GM18508 (cell line): Measurements from ENCODE around the gene OR2A42.
"Not testable (repeated sequence)": the region's sequence is repeated elsewhere in the genome, so short reads cannot be mapped to it uniquely, and the experiment has no call there.

ENCODE experiments used
- ATAC-seq: cut with Tn5 transposase; IDR thresholded peaks from one replicate; pipeline ENCODE4 v1.9.1; 2021; ENCODE audit warnings: moderate number of reproducible peaks; ENCODE audit not compliant: insufficient read depth, unreplicated experiment

OR2A42 gene

DNA sequence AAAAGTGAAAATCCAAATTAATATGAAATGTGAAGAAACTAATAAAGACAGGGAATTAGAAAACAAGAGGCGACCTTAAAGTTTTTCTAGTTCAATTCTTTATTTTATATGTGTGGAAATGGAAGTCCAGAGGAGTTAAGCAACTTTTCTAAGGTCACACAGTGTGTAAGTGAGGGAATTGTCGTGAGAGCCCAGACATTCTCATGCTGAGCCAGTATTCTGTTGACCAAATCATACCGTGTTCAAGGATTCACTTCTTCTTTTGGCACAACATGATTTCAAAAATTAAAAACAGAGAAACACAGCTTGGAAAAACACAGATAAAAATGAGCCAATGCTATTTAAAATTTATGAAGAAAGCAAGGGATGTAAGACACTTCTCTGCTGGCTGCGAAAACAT, 12.5 kb downstream of the OR2A42 start:
- not testable (repeated sequence) for ATAC-seq

DNA sequence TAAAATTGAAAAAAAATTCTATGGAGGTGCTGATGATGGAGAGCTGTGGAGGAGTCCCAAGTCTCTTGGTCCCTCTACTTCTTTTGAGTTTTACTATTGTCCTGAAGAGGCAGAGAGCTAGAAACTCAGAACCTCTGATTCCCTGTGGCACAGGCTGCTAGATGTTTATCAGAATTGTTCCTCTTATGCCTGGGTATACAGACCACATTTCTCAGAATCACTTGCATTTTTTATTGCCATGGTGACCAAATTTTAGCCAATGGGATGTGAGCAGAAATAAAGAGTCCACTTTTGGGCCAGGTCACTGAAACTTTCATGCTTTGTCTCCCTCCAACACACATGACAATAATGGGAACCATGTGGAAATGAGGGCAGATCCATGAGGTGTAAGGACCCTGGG, 15.7 kb downstream of the OR2A42 start:
- ATAC-seq, result not testable (repeated sequence)

DNA sequence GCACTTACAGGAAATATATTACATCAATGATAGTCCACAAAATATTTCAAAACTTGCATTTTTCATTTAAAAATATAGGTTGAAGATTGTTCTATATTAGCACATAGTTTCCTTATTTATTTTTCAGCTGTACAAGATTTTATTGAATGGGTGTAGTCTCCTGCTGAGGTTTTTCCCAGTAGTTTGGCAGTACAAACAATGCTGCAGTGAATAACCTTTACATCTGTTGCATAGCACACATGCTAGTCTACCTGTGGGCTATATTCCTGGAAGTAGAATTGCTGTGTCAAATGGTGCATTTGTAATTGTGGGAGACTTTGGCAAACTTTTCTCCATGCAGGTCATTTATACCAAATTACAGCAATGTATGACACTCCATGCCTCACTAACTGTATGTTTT, 18.9 kb downstream of the OR2A42 start:
- ATAC-seq, result not testable (repeated sequence)

DNA sequence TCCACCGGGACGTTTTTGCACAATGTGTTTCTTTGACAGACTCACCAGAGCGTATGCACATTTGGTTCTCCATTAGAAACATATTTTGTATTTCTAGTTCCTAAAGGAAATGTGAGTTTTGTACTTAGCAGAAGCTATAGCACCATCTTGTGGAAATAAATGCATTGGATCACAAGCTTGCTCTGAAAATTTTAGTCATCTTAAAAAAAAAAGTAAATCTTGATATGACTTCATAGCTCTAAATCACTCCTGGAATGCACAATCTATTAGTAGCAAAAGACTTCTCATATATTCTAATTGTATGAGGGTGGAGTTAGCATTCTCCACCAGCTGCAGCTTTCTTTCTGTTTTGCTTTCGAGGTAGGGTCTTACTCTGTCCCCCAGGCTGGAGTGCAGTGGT, 20.3 kb downstream of the OR2A42 start:
- not testable (repeated sequence) for ATAC-seq

DNA sequence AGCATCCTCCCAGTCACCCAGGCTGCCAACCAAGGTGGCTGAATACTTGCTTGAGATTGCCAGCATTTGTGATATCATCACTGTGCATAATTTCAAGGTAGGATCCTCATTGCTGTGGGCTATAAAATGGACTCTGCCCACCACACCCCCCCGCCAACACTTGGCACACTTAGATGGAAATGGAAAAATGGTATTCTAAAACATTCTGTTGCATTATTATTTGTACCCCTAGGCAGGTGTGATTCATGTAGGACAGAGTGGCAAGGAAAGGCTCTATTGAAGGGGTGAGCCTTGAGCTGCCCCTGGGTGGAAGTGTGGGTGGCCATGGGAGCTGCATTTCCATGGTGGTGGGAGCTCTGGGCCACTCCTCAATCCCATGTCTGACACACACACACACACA, 20.8 kb downstream of the OR2A42 start:
- not testable (repeated sequence) for ATAC-seq

DNA sequence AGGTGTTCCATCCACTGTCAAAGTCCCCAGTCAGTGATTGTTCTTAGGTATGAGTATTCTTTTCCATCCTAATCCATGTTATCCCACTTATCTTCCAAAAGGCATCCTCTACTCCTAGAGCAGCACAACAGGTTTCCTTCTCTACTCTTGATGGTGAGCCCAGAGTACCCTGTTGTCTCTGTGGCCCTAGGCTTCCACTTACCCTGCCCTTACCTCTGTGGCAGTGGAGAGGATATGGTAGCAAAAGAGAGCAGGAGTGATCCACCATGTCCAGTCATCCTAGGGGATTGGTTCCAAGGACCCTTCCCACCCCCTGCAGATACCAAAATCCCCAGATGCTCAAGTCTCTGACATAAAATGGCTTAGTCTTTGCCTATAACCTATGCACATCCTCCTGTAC, 22.2 kb downstream of the OR2A42 start:
- not testable (repeated sequence) for ATAC-seq

DNA sequence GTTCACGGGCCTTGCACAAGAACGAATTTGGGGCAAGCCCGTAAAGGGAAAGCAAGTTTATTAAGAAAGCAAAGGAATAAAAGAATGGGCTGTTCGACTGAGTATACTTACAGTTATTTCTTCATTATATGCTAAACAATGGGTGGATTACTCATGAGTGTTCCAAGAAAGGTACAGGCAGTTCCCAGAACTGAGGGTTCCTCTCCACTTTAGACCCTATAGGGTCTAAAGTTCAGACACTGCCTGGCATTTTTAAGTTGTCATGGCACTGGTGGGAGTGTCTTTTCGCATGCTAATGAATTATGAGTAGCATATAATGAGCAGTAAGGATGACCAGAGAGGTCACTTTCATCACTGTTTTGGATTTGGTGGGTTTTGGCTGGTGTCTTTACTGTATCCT, 34.1 kb downstream of the OR2A42 start:
- ATAC-seq, result not testable (repeated sequence)

DNA sequence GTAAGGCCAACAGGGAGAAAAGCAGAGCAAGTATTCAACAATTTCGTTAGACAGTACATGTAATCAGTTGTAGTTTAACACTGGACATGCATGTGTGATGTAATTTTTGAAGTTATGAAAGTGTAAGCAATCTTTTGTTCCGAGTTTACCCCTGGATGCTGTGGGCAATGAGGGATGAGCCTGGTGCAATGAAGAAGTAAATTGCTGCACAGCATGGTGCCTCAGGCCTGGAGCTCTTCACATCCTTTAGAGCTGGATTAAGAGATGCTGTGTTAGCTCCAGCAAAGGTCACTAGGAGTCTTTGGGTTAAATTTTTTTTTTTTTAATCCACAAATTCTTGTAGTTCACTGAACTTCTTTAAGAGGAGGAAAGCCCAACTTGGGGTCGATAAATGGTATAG, 36.3 kb downstream of the OR2A42 start:
- not testable (repeated sequence) for ATAC-seq

DNA sequence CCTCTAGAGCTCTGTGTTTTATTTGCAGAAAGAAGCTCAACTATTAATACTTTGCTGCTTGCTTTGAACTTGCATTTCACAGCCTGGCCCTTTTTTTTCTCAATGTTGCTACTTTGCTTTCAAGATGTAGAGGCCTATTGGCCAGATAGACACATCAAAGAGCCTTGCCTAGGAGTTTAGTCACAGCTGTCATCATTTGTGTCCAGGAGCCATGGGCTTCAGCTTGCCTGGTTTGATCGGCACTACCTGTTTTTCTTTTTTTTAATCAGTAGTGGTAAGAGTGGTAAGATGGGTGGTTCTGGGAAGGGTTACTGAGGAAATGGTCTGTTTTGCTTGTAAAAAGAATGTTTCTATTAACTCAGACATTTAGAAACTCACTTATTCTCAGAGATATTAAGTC, 37.4 kb downstream of the OR2A42 start:
- ATAC-seq, result not testable (repeated sequence)

DNA sequence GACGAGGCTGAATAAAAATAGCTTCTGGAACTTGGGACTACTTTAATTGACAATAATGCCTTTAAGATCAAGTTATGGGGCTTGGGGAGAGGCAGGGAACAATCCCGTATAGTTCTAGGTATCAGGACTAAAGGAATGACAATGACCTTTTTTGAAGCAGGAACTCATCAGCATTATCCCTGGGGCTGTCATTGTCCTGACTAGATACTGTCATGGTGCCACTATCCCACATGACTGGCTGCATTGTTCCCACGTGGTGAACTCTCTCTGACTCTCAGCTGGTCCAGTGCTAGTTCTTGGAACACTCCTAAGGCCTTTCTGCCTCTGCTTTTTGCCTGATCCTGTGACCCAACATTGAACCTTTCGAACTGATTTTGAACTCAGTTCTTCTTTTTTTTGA, 40.5 kb downstream of the OR2A42 start:
- ATAC-seq, result not testable (repeated sequence)

DNA sequence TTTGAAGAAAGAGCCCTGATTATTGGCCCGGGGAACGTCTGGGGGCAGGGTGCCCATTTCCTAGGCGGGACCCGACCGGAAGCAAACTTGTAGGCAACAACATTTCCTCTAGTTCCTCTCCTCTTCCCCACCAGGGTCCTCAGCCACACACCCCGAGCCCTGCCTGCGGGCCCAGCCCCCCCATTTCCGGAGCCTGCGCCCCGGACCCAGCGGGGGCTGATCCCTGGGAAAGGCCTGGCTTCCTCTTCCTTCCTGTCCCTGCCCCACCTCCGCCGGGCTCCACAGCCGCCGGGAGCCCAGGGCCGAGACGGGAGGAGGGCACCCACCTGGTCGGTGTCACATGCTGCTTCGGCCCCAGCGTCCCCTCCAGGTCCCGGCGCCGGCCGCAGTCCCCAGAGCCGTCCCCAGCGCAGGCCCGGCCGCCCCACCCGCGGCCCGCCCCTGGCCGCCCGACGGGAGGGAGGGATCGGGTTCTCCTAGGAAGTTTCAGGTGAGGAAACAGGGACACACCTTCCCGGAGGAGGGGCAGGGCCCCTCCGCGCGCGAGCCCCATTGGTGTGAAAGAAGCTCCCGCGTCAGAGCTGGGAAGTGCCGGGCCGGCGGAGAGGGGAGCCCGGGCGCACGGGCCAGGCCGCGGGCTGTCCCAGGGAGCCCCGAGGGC, 44.1 kb downstream of the OR2A42 start, which contains the start of gene ARHGEF35:
ARHGEF35 (minus strand) TSS at position 622 of the 661 bp plus-strand sequence. CDS start 7,450 bp downstream, outside the sequence.
- ATAC-seq, result peak; percentile 59

DNA sequence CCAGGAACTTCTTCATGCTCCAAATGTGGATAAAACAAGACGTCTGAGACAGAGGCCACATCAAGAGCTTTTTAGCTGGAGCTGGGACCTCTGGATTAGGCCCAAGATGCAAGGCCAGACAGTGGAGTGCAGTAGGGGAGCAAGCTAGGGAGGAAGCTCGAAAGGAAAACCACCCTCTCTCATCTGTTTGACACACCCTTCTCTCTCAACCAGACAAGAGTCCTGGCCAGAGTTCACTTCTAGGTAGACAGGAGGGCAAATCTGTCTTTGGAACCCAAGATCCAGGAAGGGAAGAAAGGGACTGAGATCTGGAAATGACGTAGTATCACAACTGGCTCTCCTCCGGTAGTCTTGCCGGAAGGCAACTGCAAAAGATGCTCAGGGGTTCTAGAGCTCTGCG, 45.0 kb downstream of the OR2A42 start:
- ATAC-seq, result not testable (repeated sequence)

DNA sequence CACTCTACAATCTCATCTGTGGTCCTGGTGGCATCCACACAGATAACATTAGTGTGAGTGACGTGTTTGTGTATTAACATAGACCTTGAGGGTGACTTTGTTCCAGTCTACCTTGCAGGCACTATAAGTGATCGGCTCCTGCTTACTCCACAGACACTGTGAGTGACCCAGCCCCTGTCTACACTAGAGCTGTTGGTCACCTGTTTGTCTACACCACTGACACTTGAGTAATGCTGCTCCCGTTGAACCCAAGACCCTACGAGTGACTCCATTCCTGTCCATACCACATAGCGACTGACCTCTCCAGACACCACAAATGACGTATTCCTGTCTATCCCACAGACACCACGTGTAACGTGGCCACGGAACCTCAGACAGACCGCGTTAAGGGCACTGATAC, 45.6 kb downstream of the OR2A42 start:
- ATAC-seq, result not testable (repeated sequence)

DNA sequence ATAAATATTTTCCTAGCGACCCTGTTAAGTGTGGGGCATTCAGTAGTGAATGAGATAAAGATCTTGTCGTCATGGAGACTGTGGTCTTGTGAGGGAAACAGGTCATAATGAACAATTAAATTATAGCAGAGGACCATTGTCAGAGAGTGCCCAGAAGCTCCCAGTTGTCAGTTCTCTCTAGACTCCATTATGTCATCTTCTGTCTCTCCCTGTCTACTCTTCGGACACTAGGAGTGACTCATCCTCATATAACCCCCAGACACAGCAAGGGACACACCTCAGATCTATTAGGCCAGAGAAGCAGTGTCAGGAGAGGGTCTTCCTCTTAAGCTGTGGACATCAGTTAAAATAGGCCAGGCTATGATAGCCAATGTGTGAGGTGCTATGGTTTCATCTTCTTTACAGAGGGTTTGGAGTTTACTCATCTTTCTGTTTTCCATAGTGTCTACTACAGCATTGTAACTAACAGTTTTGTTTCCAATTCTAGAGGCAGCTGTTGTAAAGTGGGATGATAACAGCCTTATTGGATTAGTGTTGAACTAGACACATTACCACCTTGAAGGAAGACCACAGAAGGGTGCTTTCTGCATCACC, 50.7 kb downstream of the OR2A42 start:
- ATAC-seq, result not testable (repeated sequence)

DNA sequence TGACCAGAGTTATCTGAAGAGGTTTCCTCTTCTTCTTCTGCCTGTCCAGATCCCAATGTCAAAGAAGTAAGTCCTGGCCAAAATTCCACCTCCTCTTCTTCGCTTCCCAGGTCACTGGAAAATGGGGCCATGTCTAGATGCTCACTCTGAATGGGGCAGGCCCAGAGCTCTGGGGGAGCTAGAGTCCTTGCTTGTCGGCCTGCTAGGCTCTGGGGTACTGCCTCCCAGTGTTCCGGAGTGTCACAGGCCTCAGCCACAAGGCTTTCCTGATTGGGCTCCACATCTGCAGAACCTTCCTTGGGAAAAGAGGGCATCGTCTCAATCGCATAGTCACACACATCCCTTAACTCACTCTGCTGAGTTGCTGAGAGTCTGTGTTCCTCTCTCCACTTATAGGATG, 51.6 kb downstream of the OR2A42 start:
- ATAC-seq, result not testable (repeated sequence)

DNA sequence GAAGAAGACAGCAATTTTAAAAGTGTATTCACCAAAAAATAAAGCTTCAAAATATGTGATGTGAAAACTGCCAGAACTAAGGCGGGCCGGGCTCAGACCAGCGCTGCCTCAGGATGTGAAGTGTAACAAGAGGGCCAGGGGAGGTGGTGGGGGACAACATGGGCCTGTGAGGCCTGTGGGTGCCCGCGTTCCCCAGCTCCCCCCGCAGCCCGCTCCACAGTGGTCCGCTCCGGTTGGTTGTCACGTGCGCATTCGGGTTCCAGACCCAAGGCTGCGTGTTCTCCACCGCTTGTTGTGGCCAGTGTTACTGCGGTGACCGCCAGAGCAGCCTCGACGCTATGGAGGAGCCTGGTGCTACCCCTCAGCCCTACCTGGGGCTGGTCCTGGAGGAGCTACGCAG, 56.2 kb downstream of the OR2A42 start, which contains the start of gene CTAGE4:
CTAGE4 (plus strand) TSS at position 301 of the 400 bp plus-strand sequence; CDS start at position 339, 38 bp downstream.
- ATAC-seq, result not testable (repeated sequence)

DNA sequence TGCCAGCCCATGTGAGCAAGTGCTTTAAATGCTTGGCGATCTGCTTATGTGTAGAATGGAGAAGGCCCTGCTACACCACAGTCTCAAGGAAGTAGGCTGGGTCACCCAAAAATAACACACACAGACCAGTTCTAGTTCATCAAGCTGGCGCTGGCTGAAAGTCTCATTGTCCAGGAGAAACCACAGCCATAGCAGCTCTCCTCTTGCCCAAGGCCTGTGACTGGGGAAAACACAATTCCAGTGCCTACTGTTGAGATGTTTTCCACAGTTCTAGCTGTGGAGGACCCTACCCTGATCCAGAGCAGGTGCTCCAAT, 60.3 kb downstream of the OR2A42 start:
- not testable (repeated sequence) for ATAC-seq

DNA sequence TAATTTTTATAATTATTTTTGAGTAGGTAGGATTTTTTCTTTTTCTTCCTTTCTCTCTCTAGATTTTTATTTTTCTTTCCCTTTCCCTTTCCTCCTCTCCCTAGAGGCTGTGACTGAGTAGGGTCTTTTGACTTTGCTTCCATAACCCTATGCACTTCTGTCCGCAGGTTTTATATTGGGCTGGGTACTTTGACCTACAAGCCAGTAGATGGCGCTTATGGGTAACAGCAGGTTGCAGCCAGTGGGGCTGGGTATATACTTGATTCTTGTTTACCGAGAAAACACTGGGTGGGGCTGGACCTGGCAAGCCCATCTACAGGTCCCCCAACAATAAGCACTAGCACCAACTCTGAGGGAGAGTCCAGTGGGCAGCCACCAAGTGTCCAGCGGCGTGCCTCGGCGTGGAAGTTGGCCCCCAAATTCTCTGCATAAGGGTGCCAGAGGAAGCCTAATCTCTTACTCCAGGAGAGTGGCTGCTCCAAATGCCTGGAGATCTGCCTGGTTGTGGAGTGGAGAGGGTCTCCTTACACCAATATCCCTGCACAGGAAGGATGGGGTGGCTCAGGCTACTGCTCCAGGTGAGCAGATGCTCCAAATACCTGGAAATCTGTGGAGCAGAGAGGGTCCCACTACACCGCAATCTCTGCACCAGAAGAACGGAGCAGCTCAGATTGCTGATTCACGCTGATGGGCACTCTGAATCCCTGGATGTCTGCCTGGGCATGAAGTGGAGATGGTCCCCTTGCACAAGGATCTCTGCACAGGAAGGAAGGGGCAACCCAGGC, 60.8 kb downstream of the OR2A42 start:
- peak; percentile 92 for ATAC-seq
